ENCODE measurements around the gene C11orf91. TPM values are rescaled to one million over a fixed set of nuclear protein-coding genes. Genes with fewer than 3 reads are reported as not detected.
"Not testable (repeated sequence)": the region's sequence is repeated elsewhere in the genome, so short reads cannot be mapped to it uniquely, and the experiment has no call there.

C11orf91 gene
- total and polyA plus RNA-seq, 2 donors (not counting 3 experiments of a cell fraction or from before 2014, with no cell fraction given), result 0.94 to 2.1 TPM

- Histone ChIP-seq H4K20me1 (replicated peaks; ENCODE audit: control insufficient read depth, extremely low read depth, insufficient read depth, low read length) (no peaks in the 10 kb centered on the region), H3K4me1 (ENCODE audit: control insufficient read depth, extremely low read depth, insufficient read depth, low read length) (no peaks in the 10 kb centered on the region), H3K9me3 (replicated peaks; ENCODE audit: control insufficient read depth, insufficient read depth, low read length) (no peaks in the 10 kb centered on the region), H2AFZ (ENCODE audit: low read depth, low read length) (no peak overlapping the region), H3K27me3 (ENCODE audit: control insufficient read depth in 2 of 2, insufficient read depth in 2 of 2, low read length in 2 of 2) (no peaks in the 10 kb centered on the region), H3K4me3 (replicated peaks in 1 of 3; ENCODE audit: insufficient read depth in 1 of 3, low read depth in 1 of 3, low read length in 3 of 3) (no peak overlapping the region), H3K9me1 (replicated peaks; ENCODE audit: control insufficient read depth, extremely low read depth, insufficient read depth, low read length) (no peaks in the 10 kb centered on the region), H3K79me2 (ENCODE audit: control insufficient read depth, insufficient read depth, low read length) (no peaks in the 10 kb centered on the region), H3K36me3 (ENCODE audit: control insufficient read depth in 2 of 2, extremely low read depth in 1 of 2, insufficient read depth in 2 of 2, low read length in 2 of 2) (no peaks in the 10 kb centered on the region), H3K4me2 (ENCODE audit: insufficient read depth, low read length) (no peak overlapping the region), H3K27ac (ENCODE audit: insufficient read depth, low read depth, low read length) (no peak overlapping the region), H3K9ac (replicated peaks; ENCODE audit: extremely low read depth, insufficient read depth, low read length) (no peak overlapping the region)
- no peak for TF ChIP-seq EZH2 (IDR thresholded peaks at IDR 0.05; ENCODE audit: borderline replicate concordance, low read depth, low read length, severe bottlenecking)
- TF ChIP-seq CTCF (IDR thresholded peaks at IDR 0.05; ENCODE audit: extremely low read depth in 1 of 2, insufficient read depth in 1 of 2, low read depth in 1 of 2, low read length in 2 of 2), result no peak
- no peak for TF ChIP-seq GATA2 (IDR thresholded peaks at IDR 0.05; ENCODE audit: insufficient read depth, insufficient read length, low read depth, low read length)
- no peak for TF ChIP-seq MYC (IDR thresholded peaks at IDR 0.05; ENCODE audit: low read depth, low read length)
- TF ChIP-seq POLR2AphosphoS5 (IDR thresholded peaks at IDR 0.05; ENCODE audit: insufficient read depth, low read depth, low read length), result no peak
- TF ChIP-seq POLR2A (IDR thresholded peaks at IDR 0.05; ENCODE audit: low read depth, low read length), result no peak
- TF ChIP-seq FOS (IDR thresholded peaks at IDR 0.05; ENCODE audit: borderline replicate concordance, insufficient read depth, low read length), result no peak
- TF ChIP-seq MAX (IDR thresholded peaks at IDR 0.05; ENCODE audit: insufficient read depth, insufficient read length), result no peak
- TF ChIP-seq JUN (IDR thresholded peaks at IDR 0.05; ENCODE audit: borderline replicate concordance, insufficient read depth, insufficient read length, low read depth), result no peak
- ChIA-PET POLR2A (no interaction called here), CTCF (no interaction called here)
- DNase-seq (ENCODE audit: low read depth, low spot score), result no peak
- BruUV-seq (replicated peaks), result no TSS peak
- intact Hi-C loops (cut with micrococcal nuclease) (no loop called here), dilution Hi-C loops (cut with MboI; ENCODE audit: extremely low pct_ligation_motif_present, low sequenced_read_pairs) (no loop called here)
- no peak for FAIRE-seq
These were observed 37.5 kb downstream of the C11orf91 start for GRCh38 chr11:33663121-33663520.

GRCh38 chr11:33661526-33661925 lies 39.1 kb downstream of the C11orf91 start:
- H3K36me3 ChIP-seq (ENCODE audit: control insufficient read depth in 2 of 2, extremely low read depth in 1 of 2, insufficient read depth in 2 of 2, low read length in 2 of 2); POLR2A ChIA-PET; H3K79me2 ChIP-seq (ENCODE audit: control insufficient read depth, insufficient read depth, low read length); H3K27ac ChIP-seq (ENCODE audit: insufficient read depth, low read depth, low read length); dilution Hi-C loops (cut with MboI; ENCODE audit: extremely low pct_ligation_motif_present, low sequenced_read_pairs); FAIRE-seq; H2AFZ ChIP-seq (ENCODE audit: low read depth, low read length); DNase-seq (ENCODE audit: low read depth, low spot score); H3K9me3 ChIP-seq (replicated peaks; ENCODE audit: control insufficient read depth, insufficient read depth, low read length); H3K27me3 ChIP-seq (ENCODE audit: control insufficient read depth in 2 of 2, insufficient read depth in 2 of 2, low read length in 2 of 2); intact Hi-C loops (cut with micrococcal nuclease); H3K4me2 ChIP-seq (ENCODE audit: insufficient read depth, low read length); BruUV-seq (replicated peaks); H4K20me1 ChIP-seq (replicated peaks; ENCODE audit: control insufficient read depth, extremely low read depth, insufficient read depth, low read length); H3K4me1 ChIP-seq (ENCODE audit: control insufficient read depth, extremely low read depth, insufficient read depth, low read length); H3K9me1 ChIP-seq (replicated peaks; ENCODE audit: control insufficient read depth, extremely low read depth, insufficient read depth, low read length); H3K9ac ChIP-seq (replicated peaks; ENCODE audit: extremely low read depth, insufficient read depth, low read length); H3K4me3 ChIP-seq (replicated peaks in 1 of 3; ENCODE audit: insufficient read depth in 1 of 3, low read depth in 1 of 3, low read length in 3 of 3): not testable (repeated sequence)
- CTCF ChIA-PET, result interaction anchor here (0.6 to 0.7 kb wide), 3 partner anchors 12 to 828 kb away, joined by 3 to 6 read pairs (median 3); no protein-coding TSS in a partner anchor

All from endothelial cell of umbilical vein (primary cell).